ENCODE results near the gene MOB3A.

GRCh38 chr19:2040647-2041432, 55.3 kb downstream of the MOB3A start:
- TF ChIP-seq, protein P1, sequence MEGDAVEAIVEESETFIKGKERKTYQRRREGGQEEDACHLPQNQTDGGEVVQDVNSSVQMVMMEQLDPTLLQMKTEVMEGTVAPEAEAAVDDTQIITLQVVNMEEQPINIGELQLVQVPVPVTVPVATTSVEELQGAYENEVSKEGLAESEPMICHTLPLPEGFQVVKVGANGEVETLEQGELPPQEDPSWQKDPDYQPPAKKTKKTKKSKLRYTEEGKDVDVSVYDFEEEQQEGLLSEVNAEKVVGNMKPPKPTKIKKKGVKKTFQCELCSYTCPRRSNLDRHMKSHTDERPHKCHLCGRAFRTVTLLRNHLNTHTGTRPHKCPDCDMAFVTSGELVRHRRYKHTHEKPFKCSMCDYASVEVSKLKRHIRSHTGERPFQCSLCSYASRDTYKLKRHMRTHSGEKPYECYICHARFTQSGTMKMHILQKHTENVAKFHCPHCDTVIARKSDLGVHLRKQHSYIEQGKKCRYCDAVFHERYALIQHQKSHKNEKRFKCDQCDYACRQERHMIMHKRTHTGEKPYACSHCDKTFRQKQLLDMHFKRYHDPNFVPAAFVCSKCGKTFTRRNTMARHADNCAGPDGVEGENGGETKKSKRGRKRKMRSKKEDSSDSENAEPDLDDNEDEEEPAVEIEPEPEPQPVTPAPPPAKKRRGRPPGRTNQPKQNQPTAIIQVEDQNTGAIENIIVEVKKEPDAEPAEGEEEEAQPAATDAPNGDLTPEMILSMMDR (IDR thresholded peaks at IDR 0.05): no peak
- TF ChIP-seq, protein P2, sequence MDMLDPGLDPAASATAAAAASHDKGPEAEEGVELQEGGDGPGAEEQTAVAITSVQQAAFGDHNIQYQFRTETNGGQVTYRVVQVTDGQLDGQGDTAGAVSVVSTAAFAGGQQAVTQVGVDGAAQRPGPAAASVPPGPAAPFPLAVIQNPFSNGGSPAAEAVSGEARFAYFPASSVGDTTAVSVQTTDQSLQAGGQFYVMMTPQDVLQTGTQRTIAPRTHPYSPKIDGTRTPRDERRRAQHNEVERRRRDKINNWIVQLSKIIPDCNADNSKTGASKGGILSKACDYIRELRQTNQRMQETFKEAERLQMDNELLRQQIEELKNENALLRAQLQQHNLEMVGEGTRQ (IDR thresholded peaks at IDR 0.05; ENCODE audit: borderline replicate concordance, low read depth, low read length): no peak
- no peak for TF ChIP-seq POLR2AphosphoS5 (IDR thresholded peaks at IDR 0.05; ENCODE audit: low read depth, low read length)
- no peak for TF ChIP-seq PBX3 (IDR thresholded peaks at IDR 0.05)
- no peak for TF ChIP-seq FOXJ3 (CRISPR knock-in tag; IDR thresholded peaks at IDR 0.05)
- no peak for TF ChIP-seq RAD21 (IDR thresholded peaks at IDR 0.05; ENCODE audit: low read length)
- TF ChIP-seq GATA2 (CRISPR knock-in tag; IDR thresholded peaks at IDR 0.05): no peak
- no peak for TF ChIP-seq FOXM1 (IDR thresholded peaks at IDR 0.05; ENCODE audit: low read depth)
